ENCODE data around the gene RORC. TPM values are rescaled to one million over a fixed set of nuclear protein-coding genes. Genes with fewer than 3 reads are reported as not detected.

RORC gene
- polyA plus RNA-seq, 1 of the 3 experiments (the other 2 are of a cell fraction), result not detected

- Histone ChIP-seq H4K20me1 (ENCODE audit: insufficient read depth) (no peaks in the 10 kb centered on the region), H3K27ac (ENCODE audit: low read depth in 2 of 2, low read length in 1 of 2) (no peak overlapping the region), H3K79me2 (ENCODE audit: insufficient read depth) (no peaks in the 10 kb centered on the region), H2AFZ (ENCODE audit: low read depth) (no peak overlapping the region), H3K36me3 (replicated peaks in 1 of 2; ENCODE audit: control insufficient read depth in 1 of 2, insufficient read depth in 2 of 2, low read length in 1 of 2) (no peaks in the 10 kb centered on the region), H3K9me2 (no peaks in the 10 kb centered on the region), H3K4me2 (no peak overlapping the region), H3K4me1 (ENCODE audit: control insufficient read depth in 1 of 2, insufficient read depth in 2 of 2, low read depth in 1 of 2, low read length in 1 of 2) (peaks cover 0 to 39% of the 10 kb centered on the region in 2 experiments; a peak in 1 of 4 replicates), H3K4me3 (ENCODE audit: low read depth in 2 of 2, low read length in 1 of 2) (no peak overlapping the region), H3K9ac (no peak overlapping the region), H3K9me3 (no peaks in the 10 kb centered on the region), H3F3A (replicated peaks; ENCODE audit: insufficient read depth) (no peaks in the 10 kb centered on the region), H3K27me3 (ENCODE audit: insufficient read depth) (no peaks in the 10 kb centered on the region)
- POLR2A ChIA-PET, result no interaction called here
- TF ChIP-seq GABPA (IDR thresholded peaks at IDR 0.05; ENCODE audit: low read depth) (no peak), JUND (IDR thresholded peaks at IDR 0.05) (no peak), SIN3A (IDR thresholded peaks at IDR 0.05; ENCODE audit: borderline replicate concordance, low read depth, low read length) (no peak), NRF1 (IDR thresholded peaks at IDR 0.05; ENCODE audit: low read depth, low read length) (no peak), ELF1 (IDR thresholded peaks at IDR 0.05) (no peak), USF2 (IDR thresholded peaks at IDR 0.05; ENCODE audit: borderline replicate concordance, low read depth, low read length) (no peak), RXRA (IDR thresholded peaks at IDR 0.05; ENCODE audit: borderline replicate concordance, low read depth) (no peak), EP300 (IDR thresholded peaks at IDR 0.05; ENCODE audit: borderline replicate concordance in 1 of 2, low read depth in 1 of 2, low read length in 1 of 2) (no peak), CHD2 (IDR thresholded peaks at IDR 0.05; ENCODE audit: low read length, partially characterized antibody) (no peak), FOSL2 (IDR thresholded peaks at IDR 0.05; ENCODE audit: borderline replicate concordance, low read depth) (no peak), SMC3 (IDR thresholded peaks at IDR 0.05; ENCODE audit: low read depth, low read length) (no peak), NFIC (IDR thresholded peaks at IDR 0.05; ENCODE audit: borderline replicate concordance) (no peak), RCOR1 (IDR thresholded peaks at IDR 0.05; ENCODE audit: low read length) (no peak), POLR2AphosphoS5 (IDR thresholded peaks at IDR 0.05; ENCODE audit: low read depth, low read length) (no peak), PBX3 (IDR thresholded peaks at IDR 0.05) (no peak)
- no peak for DNase-seq
- CTCF ChIA-PET, result interaction anchor here (1.0 to 1.2 kb wide), 2 partner anchors 97 to 116 kb away, joined by 3 to 4 read pairs; no protein-coding TSS in a partner anchor
- WGBS (ENCODE audit: low lambda C conversion rate), result 85% methylated on average over 3 of the region's 4 CpGs
Measured at GRCh38 chr1:151831256-151831591, 378 bp downstream of the RORC start.

GRCh38 chr1:151830055-151830454, 1.5 kb downstream of the RORC start:
- POLR2A ChIA-PET, result interaction anchor here (0.6 to 1.0 kb wide), 2 partner anchors 10 to 115 kb away, joined by 3 read pairs; no protein-coding TSS in a partner anchor
- 66% methylated on average over 6 of the region's 6 CpGs for WGBS (ENCODE audit: low lambda C conversion rate)
- peaks cover 0 to 47% of the 10 kb centered on the region in 2 experiments; a peak in 1 of 4 replicates for H3K4me1 ChIP-seq (ENCODE audit: control insufficient read depth in 1 of 2, insufficient read depth in 2 of 2, low read depth in 1 of 2, low read length in 1 of 2)
- H3K9me3 ChIP-seq, result no peaks in the 10 kb centered on the region
- H3K79me2 ChIP-seq (ENCODE audit: insufficient read depth), result no peaks in the 10 kb centered on the region
- no peaks in the 10 kb centered on the region for H3K27me3 ChIP-seq (ENCODE audit: insufficient read depth)
- no peaks in the 10 kb centered on the region for H4K20me1 ChIP-seq (ENCODE audit: insufficient read depth)
- no peak overlapping the region for H3K27ac ChIP-seq (ENCODE audit: low read depth in 2 of 2, low read length in 1 of 2)
- TF ChIP-seq RAD21 (IDR thresholded peaks at IDR 0.05; ENCODE audit: low read length) (no peak), NFIC (IDR thresholded peaks at IDR 0.05; ENCODE audit: borderline replicate concordance) (no peak), SIN3A (IDR thresholded peaks at IDR 0.05; ENCODE audit: borderline replicate concordance, low read depth, low read length) (no peak), NRF1 (IDR thresholded peaks at IDR 0.05; ENCODE audit: low read depth, low read length) (no peak), RFX5 (IDR thresholded peaks at IDR 0.05; ENCODE audit: low read length) (no peak), RXRA (IDR thresholded peaks at IDR 0.05; ENCODE audit: borderline replicate concordance, low read depth) (no peak), FOXJ3 (CRISPR knock-in tag; IDR thresholded peaks at IDR 0.05) (no peak), GABPA (IDR thresholded peaks at IDR 0.05; ENCODE audit: low read depth) (no peak), MXI1 (IDR thresholded peaks at IDR 0.05; ENCODE audit: low read depth, low read length) (no peak), EP300 (IDR thresholded peaks at IDR 0.05; ENCODE audit: borderline replicate concordance in 1 of 2, low read depth in 1 of 2, low read length in 1 of 2) (no peak), CTCF (IDR thresholded peaks at IDR 0.05) (no peak), TCF12 (IDR thresholded peaks at IDR 0.05) (no peak), EZH2phosphoT487 (IDR thresholded peaks at IDR 0.05; ENCODE audit: borderline replicate concordance, low read depth) (no peak)
- CTCF ChIA-PET, result interaction anchor here (1.2 to 1.5 kb wide), 3 partner anchors 10 to 95 kb away, joined by 3 to 4 read pairs (median 4); no protein-coding TSS in a partner anchor
- DNase-seq, result no peak
- no peak overlapping the region for H3K4me3 ChIP-seq (ENCODE audit: low read depth in 2 of 2, low read length in 1 of 2)
- H3K36me3 ChIP-seq (replicated peaks in 1 of 2; ENCODE audit: control insufficient read depth in 1 of 2, insufficient read depth in 2 of 2, low read length in 1 of 2), result no peaks in the 10 kb centered on the region
- no peaks in the 10 kb centered on the region for H3F3A ChIP-seq (replicated peaks; ENCODE audit: insufficient read depth)
- H3K9me2 ChIP-seq, result no peaks in the 10 kb centered on the region
- no peak overlapping the region for H3K9ac ChIP-seq
- H2AFZ ChIP-seq (ENCODE audit: low read depth), result no peak overlapping the region
- H3K4me2 ChIP-seq, result no peak overlapping the region

All from SK-N-SH (cell line).